Measurements from ENCODE around the gene RUNX3. TPM values are rescaled to one million over a fixed set of nuclear protein-coding genes. Genes with fewer than 3 reads are reported as not detected.
A peak's percentile ranks its signal among the peaks of the same experiment; 100 is the strongest.

RUNX3 gene
- total RNA-seq, 2 experiments from 2014 or later, result 12.2 to 39.5 TPM

DNA sequence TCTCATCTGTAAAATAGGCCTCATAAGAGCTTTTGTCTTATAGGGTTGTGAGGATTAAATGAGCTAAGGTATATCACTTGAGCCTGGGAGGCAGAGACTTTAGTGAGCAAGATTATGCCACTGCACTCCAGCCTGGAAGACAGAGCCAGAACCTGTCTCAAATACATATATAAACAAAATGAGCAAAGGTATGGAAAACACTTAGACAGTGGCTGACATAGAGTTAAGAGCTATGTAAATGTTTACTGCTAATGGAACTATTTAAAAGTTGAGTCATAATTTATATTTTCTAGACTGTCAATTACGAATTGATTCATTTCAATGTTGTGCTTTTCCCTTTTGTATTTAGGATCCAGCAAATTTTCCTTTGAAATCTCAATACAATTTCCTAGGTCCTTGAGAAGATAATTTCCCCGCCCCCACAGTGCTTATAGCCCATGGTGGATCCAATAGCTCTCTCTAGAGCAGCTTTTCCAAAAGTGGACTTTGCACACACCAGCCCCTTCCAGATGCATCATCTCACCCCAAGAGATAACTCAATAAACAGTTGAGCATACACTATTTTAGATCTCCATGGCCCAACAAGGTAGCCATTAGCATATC is 21.8 kb upstream of the RUNX3 start:
- Histone ChIP-seq H3K9me3 (ENCODE audit: low read length) (no peaks in the 10 kb centered on the region), H3K36me3 (ENCODE audit: insufficient read depth, low read length) (peaks cover 7% of the 10 kb centered on the region; the same call in 1 of the 2 replicates), H3K4me1 (ENCODE audit: insufficient read depth, low read length, poor library complexity, severe bottlenecking) (peaks cover 63% of the 10 kb centered on the region), H3K9me2 (ENCODE audit: insufficient read depth, low read length) (no peaks in the 10 kb centered on the region), H2AFZ (ENCODE audit: low read length) (no peak overlapping the region), H3K79me2 (ENCODE audit: insufficient read depth, low read depth, low read length) (no peaks in the 10 kb centered on the region), H3K27ac (ENCODE audit: low read depth, low read length, poor library complexity, severe bottlenecking) (no peak overlapping the region), H3K4me2 (ENCODE audit: low read length) (peak overlapping the region; percentile 13; the same call in 1 of the 2 replicates), H4K20me1 (ENCODE audit: insufficient read depth, low read length) (peaks cover 6% of the 10 kb centered on the region), H3K4me3 (ENCODE audit: low read depth, low read length, poor library complexity, severe bottlenecking) (no peak overlapping the region)
- TSS peak; percentile 24 for BruUV-seq (replicated peaks)
- no peak for DNase-seq (ENCODE audit: low spot score)
- TF ChIP-seq EZH2phosphoT487 (IDR thresholded peaks at IDR 0.05; ENCODE audit: borderline replicate concordance, low read depth, low read length), result no peak
- no peak for TF ChIP-seq CTCF (conservative IDR thresholded peaks at IDR 0.05; ENCODE audit: low read length)
- ChIA-PET POLR2A (interaction anchor here (0.5 to 0.6 kb wide), 5 partner anchors 12 to 499 kb away, joined by 3 to 5 read pairs (median 4); no protein-coding TSS in a partner anchor), CTCF (ENCODE audit: unreplicated experiment) (interaction anchor here (0.5 to 1.1 kb wide), 5 partner anchors 11 to 147 kb away, joined by 3 to 5 read pairs (median 3); no protein-coding TSS in a partner anchor)
- intact Hi-C loops (cut with micrococcal nuclease; ENCODE audit: unreplicated experiment), result loop anchor here (1.0 kb wide), 1 partner anchor 85 kb away; no protein-coding TSS in a partner anchor

- ChIA-PET CTCF (ENCODE audit: unreplicated experiment) (interaction anchor here (1.1 kb wide), 1 partner anchor 19 kb away, joined by 5 read pairs; no protein-coding TSS in a partner anchor), POLR2A (interaction anchor here (0.6 kb wide), 1 partner anchor 31 kb away, joined by 4 read pairs; no protein-coding TSS in a partner anchor)
- Histone ChIP-seq H3K36me3 (ENCODE audit: insufficient read depth, low read length) (peaks cover 7% of the 10 kb centered on the region; the same call in 1 of the 2 replicates), H3K27ac (ENCODE audit: low read depth, low read length, poor library complexity, severe bottlenecking) (no peak overlapping the region), H3K9me3 (ENCODE audit: low read length) (no peaks in the 10 kb centered on the region), H3K4me2 (ENCODE audit: low read length) (no peak overlapping the region), H3K4me3 (ENCODE audit: low read depth, low read length, poor library complexity, severe bottlenecking) (no peak overlapping the region), H2AFZ (ENCODE audit: low read length) (no peak overlapping the region), H3K9me2 (ENCODE audit: insufficient read depth, low read length) (no peaks in the 10 kb centered on the region), H3K4me1 (ENCODE audit: insufficient read depth, low read length, poor library complexity, severe bottlenecking) (peaks cover 68% of the 10 kb centered on the region), H4K20me1 (ENCODE audit: insufficient read depth, low read length) (peaks cover 6% of the 10 kb centered on the region), H3K79me2 (ENCODE audit: insufficient read depth, low read depth, low read length) (no peaks in the 10 kb centered on the region)
- intact Hi-C loops (cut with micrococcal nuclease; ENCODE audit: unreplicated experiment), result no loop called here
- no peak for TF ChIP-seq CTCF (conservative IDR thresholded peaks at IDR 0.05; ENCODE audit: low read length)
- no peak for TF ChIP-seq EZH2phosphoT487 (IDR thresholded peaks at IDR 0.05; ENCODE audit: borderline replicate concordance, low read depth, low read length)
- BruUV-seq (replicated peaks), result no TSS peak
- DNase-seq (ENCODE audit: low spot score), result no peak
Measured at GRCh38 chr1:24951337-24951736, 21.3 kb upstream of the RUNX3 start.

- no peak overlapping the region for H3K4me3 ChIP-seq (ENCODE audit: low read depth, low read length, poor library complexity, severe bottlenecking)
- POLR2A ChIA-PET, result no interaction called here
- no peaks in the 10 kb centered on the region for H3K79me2 ChIP-seq (ENCODE audit: insufficient read depth, low read depth, low read length)
- peaks cover under 1% of the 10 kb centered on the region; the same call in 1 of the 2 replicates for H3K36me3 ChIP-seq (ENCODE audit: insufficient read depth, low read length)
- TF ChIP-seq CTCF (conservative IDR thresholded peaks at IDR 0.05; ENCODE audit: low read length), result no peak
- TF ChIP-seq EZH2phosphoT487 (IDR thresholded peaks at IDR 0.05; ENCODE audit: borderline replicate concordance, low read depth, low read length), result no peak
- H3K27ac ChIP-seq (ENCODE audit: low read depth, low read length, poor library complexity, severe bottlenecking), result no peak overlapping the region
- no peaks in the 10 kb centered on the region for H3K9me3 ChIP-seq (ENCODE audit: low read length)
- no peak for DNase-seq (ENCODE audit: low spot score)
- H3K4me1 ChIP-seq (ENCODE audit: insufficient read depth, low read length, poor library complexity, severe bottlenecking), result peaks cover 52% of the 10 kb centered on the region
- H2AFZ ChIP-seq (ENCODE audit: low read length), result no peak overlapping the region
- no TSS peak for BruUV-seq (replicated peaks)
- no peaks in the 10 kb centered on the region; the same call in 1 of the 2 replicates for H4K20me1 ChIP-seq (ENCODE audit: insufficient read depth, low read length)
- intact Hi-C loops (cut with micrococcal nuclease; ENCODE audit: unreplicated experiment), result no loop called here
- CTCF ChIA-PET (ENCODE audit: unreplicated experiment), result interaction anchor here (1.1 kb wide), 1 partner anchor 73 kb away, joined by 4 read pairs; no protein-coding TSS in a partner anchor
- H3K4me2 ChIP-seq (ENCODE audit: low read length), result no peak overlapping the region
- no peaks in the 10 kb centered on the region for H3K9me2 ChIP-seq (ENCODE audit: insufficient read depth, low read length)
Measured at GRCh38 chr1:24949331-24949881, 19.3 kb upstream of the RUNX3 start.
